Measurements from ENCODE around the gene BTBD9. TPM values are rescaled to one million over a fixed set of nuclear protein-coding genes. Genes with fewer than 3 reads are reported as not detected.

BTBD9 gene
- total RNA-seq, 2 donors from 2014 or later = 14.2 to 18.2 TPM

DNA sequence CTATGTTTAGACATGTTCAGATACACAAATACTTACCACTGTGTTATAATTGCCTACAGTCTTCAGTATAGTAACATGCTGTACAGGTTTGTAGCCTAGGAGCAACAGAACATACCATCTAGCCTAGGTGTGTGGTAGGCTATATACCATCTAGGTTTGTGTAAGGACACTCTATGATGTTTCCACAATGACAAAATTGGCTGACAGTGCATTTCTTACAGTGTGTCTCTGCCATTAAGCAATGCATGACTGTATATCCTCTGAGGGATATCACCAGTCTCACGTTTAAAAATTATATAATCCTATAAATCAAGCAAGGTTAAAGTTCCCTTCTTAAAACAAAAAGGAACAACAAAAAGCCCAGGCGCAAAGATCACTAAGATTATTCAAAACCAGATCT lies 352.2 kb downstream of the BTBD9 start:
- H3K27ac ChIP-seq = no peak overlapping the region
- TF ChIP-seq, protein P1, sequence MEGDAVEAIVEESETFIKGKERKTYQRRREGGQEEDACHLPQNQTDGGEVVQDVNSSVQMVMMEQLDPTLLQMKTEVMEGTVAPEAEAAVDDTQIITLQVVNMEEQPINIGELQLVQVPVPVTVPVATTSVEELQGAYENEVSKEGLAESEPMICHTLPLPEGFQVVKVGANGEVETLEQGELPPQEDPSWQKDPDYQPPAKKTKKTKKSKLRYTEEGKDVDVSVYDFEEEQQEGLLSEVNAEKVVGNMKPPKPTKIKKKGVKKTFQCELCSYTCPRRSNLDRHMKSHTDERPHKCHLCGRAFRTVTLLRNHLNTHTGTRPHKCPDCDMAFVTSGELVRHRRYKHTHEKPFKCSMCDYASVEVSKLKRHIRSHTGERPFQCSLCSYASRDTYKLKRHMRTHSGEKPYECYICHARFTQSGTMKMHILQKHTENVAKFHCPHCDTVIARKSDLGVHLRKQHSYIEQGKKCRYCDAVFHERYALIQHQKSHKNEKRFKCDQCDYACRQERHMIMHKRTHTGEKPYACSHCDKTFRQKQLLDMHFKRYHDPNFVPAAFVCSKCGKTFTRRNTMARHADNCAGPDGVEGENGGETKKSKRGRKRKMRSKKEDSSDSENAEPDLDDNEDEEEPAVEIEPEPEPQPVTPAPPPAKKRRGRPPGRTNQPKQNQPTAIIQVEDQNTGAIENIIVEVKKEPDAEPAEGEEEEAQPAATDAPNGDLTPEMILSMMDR (IDR thresholded peaks at IDR 0.05) = no peak
- H3K36me3 ChIP-seq = peaks cover 5% of the 10 kb centered on the region
- DNase-seq (ENCODE audit: low spot score) = no peak
- H3K9me3 ChIP-seq = no peaks in the 10 kb centered on the region
- H3K27me3 ChIP-seq = no peaks in the 10 kb centered on the region
- H3K4me1 ChIP-seq = peaks cover 0 to 5% of the 10 kb centered on the region in 2 donors
- H3K4me3 ChIP-seq = no peak overlapping the region

DNA sequence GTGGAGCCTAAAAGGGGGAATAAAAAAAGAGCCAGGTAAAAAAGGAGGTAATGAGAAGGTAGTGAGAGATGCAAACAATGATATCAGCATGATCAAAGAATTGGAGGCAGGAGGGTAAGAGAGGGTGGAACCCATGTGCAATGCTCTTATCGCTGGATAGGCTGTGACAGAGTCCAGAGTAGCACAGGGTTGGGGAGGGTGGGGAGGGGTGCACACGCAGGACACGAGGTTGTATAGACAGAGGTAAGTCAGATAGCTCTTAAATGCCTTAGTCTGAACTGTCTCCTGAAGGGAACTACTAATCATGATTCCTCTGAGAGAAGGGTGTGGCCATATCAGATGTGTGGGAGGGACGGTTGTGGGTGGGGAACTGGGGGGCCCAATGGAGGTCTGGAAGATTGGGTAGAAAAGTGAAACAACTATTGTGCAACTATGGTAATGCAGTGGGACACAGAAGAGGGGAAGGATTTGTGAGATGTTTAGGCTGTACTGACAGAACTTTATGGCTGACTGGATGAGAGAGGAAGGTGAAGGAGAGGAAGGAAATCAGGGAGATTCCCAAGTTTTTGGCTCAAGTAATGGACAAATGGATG lies 354.8 kb downstream of the BTBD9 start:
- H3K36me3 ChIP-seq = peaks cover 5% of the 10 kb centered on the region
- TF ChIP-seq, protein P1 (IDR thresholded peaks at IDR 0.05) = no peak

DNA sequence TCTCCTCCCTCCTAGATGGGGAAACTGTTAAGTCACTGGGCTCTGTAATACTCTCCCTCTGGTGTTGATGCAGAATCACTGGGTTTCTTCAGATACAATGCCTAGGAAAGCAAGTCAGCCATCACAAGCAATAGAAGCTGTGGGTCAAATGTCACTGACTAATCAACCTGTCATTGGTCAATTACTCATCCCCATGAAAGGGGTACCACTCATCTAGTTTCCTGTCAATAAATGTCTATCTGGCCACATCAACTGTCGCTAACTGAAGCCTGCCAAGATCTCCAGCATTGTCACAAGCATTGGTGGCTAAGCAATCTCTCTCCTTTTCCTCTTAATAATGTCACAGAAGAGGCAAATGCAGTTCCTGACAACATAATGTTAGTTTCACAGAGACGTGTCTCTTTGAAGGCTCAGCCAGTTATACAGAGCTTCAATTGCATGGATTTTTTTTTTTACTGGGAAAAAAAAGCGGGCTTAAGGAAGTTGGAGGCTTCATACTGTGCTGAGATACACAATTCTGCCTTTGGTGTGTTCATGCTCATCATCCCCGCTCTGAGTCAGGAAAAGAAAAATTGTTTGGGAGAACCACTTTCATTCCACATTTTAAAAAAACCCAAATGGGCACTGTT lies 355.9 kb downstream of the BTBD9 start:
- Histone ChIP-seq H3K4me3 (no peak overlapping the region), H3K4me1 (peaks cover 0 to 4% of the 10 kb centered on the region in 2 donors), H3K27ac (no peak overlapping the region), H3K27me3 (no peaks in the 10 kb centered on the region), H3K36me3 (peaks cover 5% of the 10 kb centered on the region), H3K9me3 (no peaks in the 10 kb centered on the region)
- TF ChIP-seq, protein P1 (IDR thresholded peaks at IDR 0.05) = no peak
- no peak for DNase-seq (ENCODE audit: low spot score)

More for the DNA sequence above, 354.8 kb downstream of the BTBD9 start:
- H3K4me1 ChIP-seq = peaks cover 0 to 4% of the 10 kb centered on the region in 2 donors
- no peaks in the 10 kb centered on the region for H3K9me3 ChIP-seq
- no peak for DNase-seq (ENCODE audit: low spot score)
- no peaks in the 10 kb centered on the region for H3K27me3 ChIP-seq
- no peak overlapping the region for H3K4me3 ChIP-seq
- no peak overlapping the region for H3K27ac ChIP-seq

DNA sequence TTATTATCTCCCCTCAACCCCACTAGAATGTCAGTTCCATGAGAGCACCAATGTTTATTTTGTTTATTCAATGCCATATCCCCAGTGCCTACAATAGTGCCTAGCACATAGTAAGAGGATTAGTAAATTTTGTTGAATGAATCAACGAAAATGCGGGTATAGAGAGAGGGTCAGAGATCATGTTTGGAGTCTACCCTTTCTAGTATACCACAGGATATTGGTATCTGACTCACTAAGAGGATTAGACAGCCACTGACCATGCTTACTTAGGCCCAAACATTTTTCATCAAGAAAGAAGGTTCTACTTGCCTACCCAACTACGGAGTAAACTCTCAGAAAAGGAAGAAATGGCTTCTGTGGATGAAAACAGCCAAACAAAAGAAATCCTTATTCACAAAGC lies 356.8 kb downstream of the BTBD9 start:
- TF ChIP-seq, protein P1 (IDR thresholded peaks at IDR 0.05) = no peak
- H3K27ac ChIP-seq = no peak overlapping the region
- H3K4me1 ChIP-seq = peaks cover 0 to 4% of the 10 kb centered on the region in 2 donors
- H3K4me3 ChIP-seq = no peak overlapping the region
- H3K9me3 ChIP-seq = no peaks in the 10 kb centered on the region
- H3K27me3 ChIP-seq = no peaks in the 10 kb centered on the region
- peaks cover 4% of the 10 kb centered on the region for H3K36me3 ChIP-seq
- DNase-seq (ENCODE audit: low spot score) = no peak

DNA sequence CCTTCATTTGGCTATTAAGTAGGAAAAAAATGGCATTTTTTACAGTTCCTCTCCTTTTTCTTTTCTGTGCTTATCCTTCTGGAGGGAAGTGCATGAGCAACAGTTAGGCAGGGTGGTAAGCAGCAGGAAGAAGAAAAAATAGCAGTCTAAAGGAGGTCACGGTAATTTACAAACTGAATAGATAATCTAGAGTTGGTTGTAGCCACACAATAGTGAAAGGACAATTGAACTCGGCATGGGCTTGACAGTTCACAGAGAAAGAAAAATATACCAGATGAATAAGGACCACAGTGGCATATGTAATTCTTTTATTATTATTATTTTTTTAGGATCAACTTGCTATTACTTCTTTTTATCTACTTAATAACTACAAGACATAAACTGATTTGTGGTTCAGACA lies 358.6 kb downstream of the BTBD9 start:
- DNase-seq (ENCODE audit: low spot score) = no peak
- H3K36me3 ChIP-seq = no peaks in the 10 kb centered on the region
- TF ChIP-seq, protein P1 (IDR thresholded peaks at IDR 0.05) = no peak
- no peak overlapping the region for H3K27ac ChIP-seq
- no peak overlapping the region for H3K4me3 ChIP-seq
- H3K27me3 ChIP-seq = no peaks in the 10 kb centered on the region
- H3K4me1 ChIP-seq = peaks cover 0 to 4% of the 10 kb centered on the region in 2 donors
- no peaks in the 10 kb centered on the region for H3K9me3 ChIP-seq

All from right atrium auricular region (tissue), 2 donors.